Activated naive CD8-positive, alpha-beta T cell treated with anti-CD3 and anti-CD28 coated beads, Interleukin-2, amount 50 U/mL, for 24 hours (primary cell): ENCODE results near the gene CCDC150.
A peak's percentile ranks its signal among the peaks of the same experiment; 100 is the strongest.

Source experiments
- ATAC-seq: fragments of 150-1000 bp; cut with Tn5 transposase; one replicate; pipeline ENCODE4 v1.10.0; 2021
- DNase-seq: peaks from one replicate; pipeline ENCODE4 v3.0.0; 2021
- H3K27ac Mint-ChIP-seq: one replicate; pipeline ENCODE4 v1.8.0; 2021; ENCODE audit warnings: mild to moderate bottlenecking, mixed read lengths
- H3K27me3 Mint-ChIP-seq: one replicate; pipeline ENCODE4 v1.8.0; 2021; ENCODE audit warnings: mixed read lengths
- H3K36me3 Mint-ChIP-seq: one replicate; pipeline ENCODE4 v1.8.0; 2021; ENCODE audit warnings: low read depth, mixed read lengths
- H3K4me1 Mint-ChIP-seq: one replicate; pipeline ENCODE4 v1.8.0; 2021; ENCODE audit warnings: mixed read lengths
- H3K4me3 Mint-ChIP-seq: one replicate; pipeline ENCODE4 v1.8.0; 2021; ENCODE audit warnings: mild to moderate bottlenecking, moderate library complexity, mixed read lengths
- H3K9me3 Mint-ChIP-seq: one replicate; pipeline ENCODE4 v1.8.0; 2021; ENCODE audit warnings: mixed read lengths

Gene CCDC150

DNA sequence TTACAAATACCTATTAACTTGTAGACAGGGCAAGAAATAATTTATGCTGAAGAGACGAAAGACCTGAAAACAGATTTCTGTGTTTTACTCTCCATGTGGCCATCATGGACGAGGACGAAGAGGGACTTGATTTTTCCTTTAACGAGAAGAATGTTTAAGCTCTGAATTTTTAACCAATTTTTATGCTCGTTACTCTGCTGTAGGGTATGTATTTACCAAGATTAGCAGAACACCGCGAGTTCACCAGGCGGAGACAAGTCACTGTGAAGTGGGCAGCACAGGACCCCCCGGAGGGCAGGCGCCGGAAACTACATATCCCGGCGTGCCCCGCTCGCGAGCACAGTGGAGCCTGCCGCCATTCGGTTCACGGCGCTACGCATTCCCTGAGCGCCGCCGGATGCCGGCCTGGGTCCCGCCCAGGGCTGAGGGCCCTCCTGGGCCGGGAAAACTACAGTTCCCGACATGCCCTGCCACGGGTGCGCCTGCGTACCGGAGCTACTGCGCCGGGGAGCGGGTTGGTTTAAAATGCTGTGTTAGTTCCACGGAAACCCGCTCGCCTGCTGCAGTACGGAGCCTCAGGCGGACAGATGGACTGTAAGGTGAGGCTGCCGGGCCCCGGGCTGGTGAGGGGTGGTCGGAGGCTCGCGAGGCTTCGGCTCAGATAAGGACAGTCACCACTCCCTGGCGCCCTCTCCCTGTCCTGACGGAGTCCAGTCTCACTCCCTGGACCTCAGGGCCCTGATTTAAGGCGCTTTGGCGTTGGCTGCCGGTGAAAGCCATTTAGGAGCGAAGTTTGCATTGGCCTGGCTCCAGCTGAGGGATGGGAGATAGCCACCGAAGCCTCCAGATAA lies at the start of gene CCDC150:
CCDC150 (plus strand) TSS at position 536 of the 851 bp plus-strand sequence; CDS start at position 588, 52 bp downstream.
- no peaks in the 10 kb centered on the region for H3K9me3 Mint-ChIP-seq
- DNase-seq (peak; percentile 93), ATAC-seq (peak; percentile 100)
- H3K4me3 Mint-ChIP-seq, result peak within 1 kb of the TSS; percentile 90
- peak within 1 kb of the TSS; percentile 37 for H3K27ac Mint-ChIP-seq
- H3K36me3 Mint-ChIP-seq, result no peaks in the 10 kb centered on the region
- no peaks in the 10 kb centered on the region for H3K27me3 Mint-ChIP-seq
- peaks cover 19% of the 10 kb centered on the region for H3K4me1 Mint-ChIP-seq

DNA sequence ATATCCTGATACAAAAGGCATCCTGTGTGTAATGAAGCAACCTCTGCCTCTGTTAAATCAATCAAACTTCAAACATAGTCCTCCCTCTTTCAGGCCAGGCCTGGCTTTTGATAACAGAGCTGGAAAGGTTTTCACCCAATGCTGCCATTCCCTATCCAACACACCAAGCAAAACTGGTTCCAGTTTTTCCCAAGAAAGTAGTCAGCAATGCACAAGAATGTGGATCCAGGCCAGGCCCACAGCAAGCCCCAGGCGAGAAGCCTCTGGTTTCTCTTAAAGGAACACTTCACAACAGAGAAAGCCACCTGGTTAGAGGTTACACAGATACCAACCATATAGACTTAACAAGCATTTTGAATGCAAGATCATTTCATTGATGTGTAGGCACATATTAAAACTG lies 49.2 kb upstream of the CCDC150 start:
- ATAC-seq (no peak), DNase-seq (no peak)
- H3K9me3 Mint-ChIP-seq, result peaks cover 6% of the 10 kb centered on the region
- peaks cover 8% of the 10 kb centered on the region for H3K4me1 Mint-ChIP-seq
- H3K4me3 Mint-ChIP-seq, result no peak overlapping the region
- no peak overlapping the region for H3K27ac Mint-ChIP-seq
- peaks cover 64% of the 10 kb centered on the region for H3K27me3 Mint-ChIP-seq
- no peaks in the 10 kb centered on the region for H3K36me3 Mint-ChIP-seq

DNA sequence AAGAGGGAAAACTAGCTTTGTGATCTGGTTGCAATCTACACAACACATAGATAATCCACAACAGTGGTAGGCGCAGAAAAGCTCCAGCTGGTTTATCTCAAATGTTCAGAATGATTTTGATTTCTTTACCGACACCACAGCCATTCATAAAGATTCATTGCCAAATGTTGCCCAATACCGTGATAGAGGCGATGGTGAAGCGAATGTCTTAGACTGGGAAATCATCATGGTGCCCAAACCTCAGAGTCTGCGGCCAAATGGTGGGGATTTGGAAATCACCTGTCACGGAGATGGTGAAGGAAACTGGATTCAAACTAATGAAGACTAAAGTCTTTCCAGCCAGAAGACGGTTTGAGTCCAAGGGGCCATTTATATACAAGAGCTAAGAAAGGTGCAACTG lies 48.5 kb upstream of the CCDC150 start:
- Mint-ChIP-seq H3K27ac (no peak overlapping the region), H3K4me3 (no peak overlapping the region), H3K9me3 (peaks cover 6% of the 10 kb centered on the region), H3K36me3 (no peaks in the 10 kb centered on the region), H3K27me3 (peaks cover 67% of the 10 kb centered on the region), H3K4me1 (peaks cover 8% of the 10 kb centered on the region)
- DNase-seq (no peak), ATAC-seq (no peak)

DNA sequence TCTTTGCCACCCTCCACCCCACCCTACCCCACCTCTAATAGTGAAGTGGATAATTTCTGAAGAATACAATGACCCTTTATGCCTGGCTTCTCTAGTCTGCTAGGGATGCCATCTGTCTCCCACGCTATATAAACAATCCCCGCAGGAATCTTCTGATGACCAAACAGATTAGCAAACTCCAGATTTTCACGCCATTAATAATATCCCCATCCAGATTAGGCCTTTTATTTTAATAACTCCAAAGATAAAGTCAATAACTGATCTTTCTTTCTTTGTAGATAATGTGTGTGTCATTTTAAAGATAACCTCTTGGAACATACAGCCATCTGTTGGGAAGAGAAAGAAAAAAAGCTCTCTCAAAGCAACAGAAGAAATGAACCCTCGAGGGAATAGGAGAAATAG lies 47.9 kb upstream of the CCDC150 start:
- Mint-ChIP-seq H3K4me3 (peak overlapping the region; percentile 73), H3K27me3 (peaks cover 66% of the 10 kb centered on the region), H3K36me3 (no peaks in the 10 kb centered on the region), H3K9me3 (peaks cover 4% of the 10 kb centered on the region), H3K27ac (no peak overlapping the region), H3K4me1 (peaks cover 8% of the 10 kb centered on the region)
- no peak for ATAC-seq
- no peak for DNase-seq

DNA sequence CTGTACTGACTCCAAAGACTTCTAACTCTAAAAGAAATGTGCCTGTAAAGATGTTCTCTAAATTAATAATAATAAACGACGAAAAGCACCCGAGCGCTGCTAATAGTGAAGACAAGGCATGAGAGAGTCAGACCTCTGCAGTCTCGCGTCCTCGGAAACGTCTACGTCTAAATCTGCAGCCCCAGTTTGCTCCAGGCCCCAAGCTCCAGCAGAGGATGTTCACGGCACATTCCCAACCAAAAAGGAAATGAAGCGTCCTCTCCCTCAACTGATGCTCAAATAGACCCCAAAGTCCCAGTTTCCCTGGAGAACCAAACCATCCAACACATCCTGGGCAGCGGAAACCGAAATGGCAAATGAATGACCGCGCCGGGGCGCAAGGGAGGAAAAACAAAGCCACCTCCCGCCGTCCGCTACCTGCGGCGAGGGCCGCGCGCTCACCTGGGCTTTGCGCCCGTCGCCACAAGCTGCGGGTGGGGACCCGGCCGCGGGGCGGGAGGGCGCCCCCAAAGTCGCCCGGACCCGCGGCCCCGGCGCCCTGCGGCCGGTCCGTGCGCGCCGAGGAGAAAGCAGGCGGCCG lies 47.1 kb upstream of the CCDC150 start:
- Mint-ChIP-seq H3K4me1 (peaks cover 8% of the 10 kb centered on the region), H3K36me3 (no peaks in the 10 kb centered on the region), H3K4me3 (peak overlapping the region; percentile 73), H3K27ac (no peak overlapping the region), H3K27me3 (peaks cover 71% of the 10 kb centered on the region), H3K9me3 (no peaks in the 10 kb centered on the region)
- DNase-seq (peak; percentile 8), ATAC-seq (no peak)

DNA sequence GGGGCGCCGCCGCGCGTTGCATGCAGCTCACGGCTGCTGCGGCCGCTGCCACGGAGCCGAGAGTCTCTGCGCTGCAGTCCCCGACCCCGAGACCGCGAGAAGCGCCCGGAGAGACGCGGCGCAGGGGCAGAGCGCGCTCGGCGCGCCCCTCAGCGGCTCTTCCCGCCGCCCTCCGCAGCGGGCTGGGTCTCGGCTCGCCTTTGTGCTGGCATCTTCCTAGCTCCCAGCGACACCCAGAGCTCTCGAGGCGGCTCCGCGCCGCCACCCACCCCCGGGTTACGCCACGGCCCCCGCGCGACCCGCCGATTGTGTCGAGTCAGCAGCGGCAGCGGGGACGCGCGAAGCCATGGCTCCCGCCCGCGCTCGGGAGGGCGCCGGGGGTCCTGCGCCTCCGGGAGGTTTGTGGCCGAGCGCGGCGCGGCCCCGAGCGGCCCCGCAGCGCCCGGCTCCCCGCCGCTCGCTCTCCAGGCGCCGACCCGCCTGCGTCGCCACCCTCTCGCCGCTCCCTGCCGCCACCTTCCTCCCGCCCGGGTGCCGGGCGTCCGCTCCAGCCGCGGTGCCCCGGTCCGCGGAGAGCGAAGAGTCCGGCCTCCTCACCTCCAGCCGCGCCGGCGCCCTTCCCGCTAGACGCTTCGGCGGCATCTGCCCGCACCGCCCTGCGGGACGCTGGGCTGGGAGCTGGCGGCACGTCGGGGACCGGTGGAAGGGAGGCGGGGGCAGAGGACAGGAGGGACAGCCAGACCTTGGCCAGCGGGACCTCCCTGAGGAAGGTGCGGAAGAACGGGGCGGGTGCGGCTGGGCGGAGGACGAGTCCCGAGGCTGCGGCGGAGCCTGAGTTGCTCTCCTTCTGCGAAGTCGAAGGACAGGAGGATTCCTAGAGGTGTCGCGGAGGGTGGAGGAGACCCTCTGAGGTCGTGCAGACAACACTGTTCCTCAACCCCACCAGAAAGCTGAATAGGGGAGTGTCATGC lies 46.3 kb upstream of the CCDC150 start, which contains the start of gene HECW2:
HECW2 (minus strand) TSS at position 644 of the 971 bp plus-strand sequence.
- peak; percentile 62 for ATAC-seq

DNA sequence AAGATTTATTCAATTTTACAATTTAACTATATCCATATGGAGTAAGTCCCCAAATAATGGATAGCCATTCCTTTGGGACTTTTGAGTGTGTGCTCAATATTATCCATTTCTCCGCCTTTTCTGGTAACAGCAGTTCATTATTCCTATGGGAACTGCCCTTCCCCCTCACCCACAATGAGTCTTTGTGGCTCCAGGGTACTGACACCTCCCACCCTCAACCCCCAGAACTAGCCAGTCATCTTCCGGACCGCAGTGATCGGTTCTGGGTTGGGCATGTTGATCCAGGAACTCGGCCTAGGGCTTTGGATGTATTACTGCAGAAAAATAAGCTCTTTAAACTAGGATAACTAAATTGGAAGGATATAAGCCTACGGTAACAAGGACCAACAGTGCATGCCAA lies 45.4 kb upstream of the CCDC150 start:
- H3K4me3 Mint-ChIP-seq, result no peak overlapping the region
- H3K4me1 Mint-ChIP-seq, result peaks cover 8% of the 10 kb centered on the region
- ATAC-seq, result no peak
- peaks cover 67% of the 10 kb centered on the region for H3K27me3 Mint-ChIP-seq
- H3K36me3 Mint-ChIP-seq, result no peaks in the 10 kb centered on the region
- H3K9me3 Mint-ChIP-seq, result no peaks in the 10 kb centered on the region
- DNase-seq, result no peak
- H3K27ac Mint-ChIP-seq, result no peak overlapping the region

More for the DNA sequence above, 46.3 kb upstream of the CCDC150 start, which contains the start of gene HECW2:
- no peak within 1 kb of the TSS for H3K27ac Mint-ChIP-seq
- peak; percentile 19 for DNase-seq
- no peaks in the 10 kb centered on the region for H3K36me3 Mint-ChIP-seq
- H3K9me3 Mint-ChIP-seq, result no peaks in the 10 kb centered on the region
- H3K4me3 Mint-ChIP-seq, result peak within 1 kb of the TSS; percentile 73
- H3K4me1 Mint-ChIP-seq, result peaks cover 8% of the 10 kb centered on the region
- H3K27me3 Mint-ChIP-seq, result peaks cover 68% of the 10 kb centered on the region

DNA sequence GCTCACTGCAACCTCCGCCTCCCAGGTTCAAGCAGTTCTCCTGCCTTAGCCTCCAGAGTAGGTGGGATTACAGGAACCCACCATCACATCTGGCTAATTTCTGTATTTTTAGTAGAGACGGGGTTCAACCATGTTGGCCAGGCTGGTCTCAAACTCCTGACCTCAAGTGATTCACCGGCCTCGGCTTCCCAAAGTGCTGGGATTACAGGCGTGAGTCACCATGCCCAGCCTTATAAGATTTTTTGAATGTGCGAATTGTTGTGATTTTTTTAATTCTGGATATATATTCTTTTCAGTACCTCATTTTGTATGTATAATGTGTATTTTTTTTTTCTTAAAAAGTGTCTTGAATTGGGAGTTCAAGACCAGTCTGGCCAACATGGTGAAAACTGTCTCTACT lies 42.0 kb upstream of the CCDC150 start:
- peaks cover 39% of the 10 kb centered on the region for H3K27me3 Mint-ChIP-seq
- no peak for ATAC-seq
- H3K9me3 Mint-ChIP-seq, result no peaks in the 10 kb centered on the region
- no peak overlapping the region for H3K4me3 Mint-ChIP-seq
- H3K4me1 Mint-ChIP-seq, result peaks cover 4% of the 10 kb centered on the region
- DNase-seq, result no peak
- H3K27ac Mint-ChIP-seq, result no peak overlapping the region
- no peaks in the 10 kb centered on the region for H3K36me3 Mint-ChIP-seq

DNA sequence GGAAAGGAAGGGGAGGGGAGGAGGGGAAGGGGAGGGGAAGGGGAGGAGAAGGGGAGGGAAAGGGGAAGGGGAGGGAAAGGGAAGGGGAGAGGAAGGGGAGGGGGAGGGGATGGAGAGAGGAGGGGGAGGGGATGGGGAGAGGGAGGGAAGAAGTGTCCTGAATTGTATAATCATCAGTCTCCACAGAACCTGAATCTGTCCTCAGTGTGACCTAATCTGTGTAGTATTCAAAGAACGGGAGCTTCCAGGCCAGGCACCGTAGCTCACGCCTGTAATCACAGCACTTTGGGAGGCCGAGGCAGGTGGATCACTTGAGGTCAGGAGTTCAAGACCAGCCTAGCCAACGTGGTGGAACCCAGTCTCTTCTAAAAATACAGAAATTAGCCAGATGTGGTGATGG lies 41.1 kb upstream of the CCDC150 start:
- ATAC-seq (no peak), DNase-seq (no peak)
- H3K9me3 Mint-ChIP-seq, result no peaks in the 10 kb centered on the region
- peaks cover 37% of the 10 kb centered on the region for H3K27me3 Mint-ChIP-seq
- no peak overlapping the region for H3K4me3 Mint-ChIP-seq
- peaks cover 4% of the 10 kb centered on the region for H3K4me1 Mint-ChIP-seq
- H3K27ac Mint-ChIP-seq, result no peak overlapping the region
- H3K36me3 Mint-ChIP-seq, result no peaks in the 10 kb centered on the region

DNA sequence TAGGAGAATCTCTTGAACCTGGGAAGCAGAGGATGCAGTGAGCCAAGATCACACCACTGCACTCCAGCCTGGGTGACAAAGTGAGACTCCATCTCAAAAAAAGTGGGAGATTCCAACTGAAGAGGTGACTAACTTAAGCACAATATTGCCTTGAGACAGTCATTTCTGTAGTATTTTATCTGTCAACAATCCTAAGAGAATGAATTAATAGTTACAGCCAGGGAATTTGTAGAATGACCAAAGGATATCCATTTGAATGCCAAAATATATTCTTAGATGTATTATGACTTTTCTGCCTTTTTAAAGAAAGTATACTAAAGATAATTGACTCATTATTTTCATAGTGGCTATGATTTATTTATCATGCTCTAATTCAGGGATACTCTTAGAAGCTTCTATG lies 40.7 kb upstream of the CCDC150 start:
- H3K36me3 Mint-ChIP-seq, result no peaks in the 10 kb centered on the region
- no peak overlapping the region for H3K27ac Mint-ChIP-seq
- no peaks in the 10 kb centered on the region for H3K9me3 Mint-ChIP-seq
- H3K4me3 Mint-ChIP-seq, result no peak overlapping the region
- ATAC-seq, result no peak
- no peaks in the 10 kb centered on the region for H3K4me1 Mint-ChIP-seq
- DNase-seq, result no peak
- H3K27me3 Mint-ChIP-seq, result peaks cover 33% of the 10 kb centered on the region

DNA sequence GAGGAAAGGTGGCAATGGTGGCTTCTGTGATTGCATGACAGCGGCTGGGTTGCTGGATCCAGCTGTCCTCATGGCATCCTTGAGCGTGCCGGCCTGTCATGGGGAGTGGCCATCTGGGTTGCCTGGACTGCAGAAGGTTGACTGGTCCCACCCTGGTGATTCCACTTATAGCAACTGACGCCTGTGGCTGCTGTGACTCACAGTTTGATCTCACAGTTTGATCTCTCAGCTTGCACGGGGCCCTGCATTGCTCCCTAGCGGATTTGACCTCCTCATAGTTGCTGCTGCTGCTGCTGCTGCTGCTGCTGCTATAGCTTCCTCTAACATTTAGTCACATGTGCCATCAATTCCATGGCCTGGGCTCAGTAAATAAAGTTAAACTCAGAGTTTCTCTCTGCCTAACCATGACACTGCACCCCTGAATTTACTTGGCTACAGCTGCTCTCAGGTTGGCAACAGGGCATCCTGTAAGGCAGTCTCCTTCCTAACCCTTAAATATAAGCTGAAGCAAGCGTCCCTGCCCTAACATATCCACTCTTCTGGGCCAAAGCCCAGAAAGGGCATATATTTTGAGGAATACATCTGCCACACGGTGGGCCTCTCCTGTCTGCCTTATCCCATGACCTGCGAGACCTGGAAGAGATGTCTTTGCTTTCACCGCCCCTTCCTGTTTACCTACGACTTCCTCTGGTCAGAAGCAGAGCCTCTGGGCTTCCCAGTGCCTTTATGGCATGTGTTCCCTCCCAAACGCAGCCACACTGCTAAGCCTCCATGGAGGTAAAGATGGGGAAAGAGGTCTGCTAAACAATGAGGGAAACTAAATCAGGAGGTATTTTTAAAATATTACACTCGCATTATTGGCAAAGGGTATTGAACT lies 37.8 kb upstream of the CCDC150 start:
- no peaks in the 10 kb centered on the region for H3K9me3 Mint-ChIP-seq
- H3K27ac Mint-ChIP-seq, result no peak overlapping the region
- peak; percentile 36 for ATAC-seq
- DNase-seq, result no peak
- no peak overlapping the region for H3K4me3 Mint-ChIP-seq
- H3K36me3 Mint-ChIP-seq, result no peaks in the 10 kb centered on the region
- no peaks in the 10 kb centered on the region for H3K4me1 Mint-ChIP-seq
- H3K27me3 Mint-ChIP-seq, result peaks cover 13% of the 10 kb centered on the region

DNA sequence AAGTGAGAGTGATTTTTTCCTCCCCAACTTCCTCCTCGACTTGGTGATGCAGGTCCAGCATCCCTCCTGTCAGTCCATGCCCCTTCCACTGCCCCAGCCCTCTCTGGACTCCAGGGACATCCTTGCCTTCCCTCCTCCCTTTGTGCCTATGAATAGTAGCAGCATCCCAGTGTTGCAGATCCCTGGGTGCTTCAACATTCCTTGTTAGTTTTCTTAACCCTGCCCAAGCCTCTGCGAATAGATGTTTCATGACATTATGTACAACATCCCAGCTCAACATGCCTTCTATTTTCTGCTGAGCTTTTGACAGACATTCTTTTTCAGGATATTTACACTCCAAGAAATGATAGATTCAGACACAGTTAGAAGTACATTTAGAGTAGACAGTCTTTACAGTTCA lies 35.3 kb upstream of the CCDC150 start:
- H3K27me3 Mint-ChIP-seq, result peaks cover 8% of the 10 kb centered on the region
- no peaks in the 10 kb centered on the region for H3K9me3 Mint-ChIP-seq
- no peaks in the 10 kb centered on the region for H3K36me3 Mint-ChIP-seq
- no peak overlapping the region for H3K27ac Mint-ChIP-seq
- no peak overlapping the region for H3K4me3 Mint-ChIP-seq
- ATAC-seq (no peak), DNase-seq (no peak)
- H3K4me1 Mint-ChIP-seq, result no peaks in the 10 kb centered on the region

DNA sequence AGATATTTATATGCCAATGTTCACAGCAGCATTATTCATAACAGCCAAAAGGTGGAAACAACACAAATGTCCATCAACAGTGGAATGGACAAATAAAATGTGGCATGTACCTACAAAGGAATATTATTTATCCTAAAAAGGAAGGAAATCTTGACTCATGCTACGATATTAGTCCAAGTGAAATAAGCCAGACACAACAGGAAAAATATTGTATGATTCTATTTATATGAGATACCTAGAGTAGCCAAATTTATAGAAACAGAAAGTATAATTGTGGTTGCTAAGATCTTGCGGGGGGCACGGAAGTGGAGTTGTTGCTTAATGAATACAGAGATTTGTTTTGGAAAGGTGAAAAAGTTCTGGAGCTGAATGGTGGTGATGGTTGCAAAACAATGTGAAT lies 33.0 kb upstream of the CCDC150 start:
- Mint-ChIP-seq H3K9me3 (no peaks in the 10 kb centered on the region), H3K36me3 (no peaks in the 10 kb centered on the region), H3K4me3 (no peak overlapping the region), H3K27me3 (peaks cover 3% of the 10 kb centered on the region), H3K4me1 (no peaks in the 10 kb centered on the region), H3K27ac (no peak overlapping the region)
- DNase-seq (no peak), ATAC-seq (no peak)

DNA sequence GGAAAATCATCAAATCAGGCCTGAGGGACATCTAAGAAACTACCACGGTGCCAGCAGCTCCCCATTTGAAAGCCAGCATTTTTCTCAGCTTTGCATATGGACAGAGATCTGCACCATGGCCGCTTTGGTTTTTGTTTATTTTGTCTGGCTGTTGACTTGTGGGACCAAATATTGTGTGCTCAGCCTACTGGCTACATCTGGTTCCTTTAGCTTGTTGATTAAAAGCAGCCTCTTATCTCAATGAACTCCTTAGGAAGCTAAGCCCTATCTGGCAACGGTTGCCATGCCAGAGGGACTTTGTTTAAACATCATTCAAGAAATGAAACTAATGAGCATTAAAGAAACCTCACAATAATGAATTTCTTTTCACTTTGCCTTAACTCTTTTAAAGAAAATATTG lies 32.4 kb upstream of the CCDC150 start:
- Mint-ChIP-seq H3K4me1 (no peaks in the 10 kb centered on the region), H3K36me3 (no peaks in the 10 kb centered on the region), H3K27me3 (peaks cover 3% of the 10 kb centered on the region), H3K4me3 (no peak overlapping the region), H3K9me3 (no peaks in the 10 kb centered on the region), H3K27ac (no peak overlapping the region)
- ATAC-seq (no peak), DNase-seq (no peak)
